ENCODE results near the gene BMERB1. TPM values are rescaled to one million over a fixed set of nuclear protein-coding genes. Genes with fewer than 3 reads are reported as not detected.

Gene BMERB1
- polyA plus RNA-seq, 1 donor = 11.1 TPM

GRCh38 chr16:15494236-15494635 lies 59.8 kb downstream of the BMERB1 start:
- Histone ChIP-seq H3K27ac (ENCODE audit: low read length) (no peak overlapping the region), H3K9me3 (ENCODE audit: control insufficient read depth, low read depth, low read length) (no peaks in the 10 kb centered on the region), H3K4me3 (ENCODE audit: low read length) (no peak overlapping the region), H3K36me3 (ENCODE audit: control insufficient read depth, insufficient read depth, low read length) (no peaks in the 10 kb centered on the region), H3K27me3 (ENCODE audit: control insufficient read depth, insufficient read depth, low read length) (peaks cover 2% of the 10 kb centered on the region), H3K4me1 (ENCODE audit: control insufficient read depth, insufficient read depth, low read length) (no peaks in the 10 kb centered on the region)
- no peak for DNase-seq
- WGBS (ENCODE audit: insufficient coverage, low lambda C conversion rate) = 80% methylated on average over 1 of the region's 4 CpGs

DNA sequence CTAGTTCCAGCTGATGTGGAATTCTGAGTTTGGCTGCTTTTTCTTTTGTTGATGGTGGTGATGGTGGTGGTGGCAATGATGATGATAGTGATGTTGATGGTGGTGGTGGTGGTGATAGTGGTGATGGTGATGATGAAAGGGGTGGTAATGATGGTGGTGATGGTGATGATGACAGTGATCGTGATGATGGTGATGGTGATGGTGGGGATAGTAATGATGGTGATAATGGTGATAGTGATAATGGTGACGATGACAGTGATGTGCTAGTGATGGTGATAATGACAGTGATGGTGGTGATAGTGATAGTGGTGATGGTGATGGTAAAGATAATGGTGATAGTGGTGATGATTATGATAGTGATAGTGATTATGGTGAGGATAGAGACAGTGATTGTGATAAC lies 61.5 kb downstream of the BMERB1 start:
- Histone ChIP-seq H3K4me3 (ENCODE audit: low read length) (no peak overlapping the region), H3K36me3 (ENCODE audit: control insufficient read depth, insufficient read depth, low read length) (no peaks in the 10 kb centered on the region), H3K9me3 (ENCODE audit: control insufficient read depth, low read depth, low read length) (no peaks in the 10 kb centered on the region), H3K27me3 (ENCODE audit: control insufficient read depth, insufficient read depth, low read length) (peaks cover 5% of the 10 kb centered on the region), H3K4me1 (ENCODE audit: control insufficient read depth, insufficient read depth, low read length) (no peaks in the 10 kb centered on the region), H3K27ac (ENCODE audit: low read length) (no peak overlapping the region)
- WGBS (ENCODE audit: insufficient coverage, low lambda C conversion rate) = 92% methylated on average over 2 of the region's 2 CpGs
- DNase-seq = no peak

DNA sequence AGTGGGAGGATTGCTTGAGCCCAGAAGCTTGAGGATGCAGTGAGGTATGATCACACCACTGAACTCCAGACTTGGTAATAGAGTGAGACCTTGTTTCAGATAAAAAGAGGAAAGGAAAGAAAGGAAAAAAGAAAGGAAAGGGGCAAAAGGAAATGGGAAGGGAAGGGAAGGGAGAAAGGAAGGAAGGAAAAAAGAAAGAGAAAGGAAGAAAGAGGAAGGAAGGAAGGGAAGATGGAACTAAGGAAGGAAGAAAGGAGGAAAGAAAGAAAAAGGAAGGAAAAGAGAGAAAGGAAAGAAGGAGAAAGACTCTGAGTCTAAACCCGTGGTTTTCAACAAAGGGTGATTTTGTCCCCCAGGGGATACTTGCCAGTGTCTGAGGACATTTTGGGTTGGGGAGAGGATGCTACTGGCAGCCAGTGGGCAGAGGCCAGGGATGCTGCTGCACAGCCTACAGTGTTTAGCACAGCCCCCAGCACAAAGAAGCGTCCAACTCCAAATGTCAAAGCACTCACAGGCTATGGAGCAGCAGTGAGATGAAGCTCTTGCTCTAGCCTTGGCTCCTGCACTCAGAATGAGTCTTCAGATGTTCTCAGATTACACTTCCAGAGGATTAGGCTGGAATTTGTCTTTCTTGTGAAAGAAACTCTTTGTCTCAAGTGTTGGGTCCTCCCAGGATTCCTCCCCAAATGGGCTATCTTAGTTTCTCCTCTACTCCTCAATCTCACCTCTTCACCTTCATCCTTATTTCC lies 64.2 kb downstream of the BMERB1 start:
- H3K4me3 ChIP-seq (ENCODE audit: low read length) = no peak overlapping the region
- DNase-seq = no peak
- no CpG with 5 or more reads among the region's 2 CpGs for WGBS (ENCODE audit: insufficient coverage, low lambda C conversion rate)
- H3K36me3 ChIP-seq (ENCODE audit: control insufficient read depth, insufficient read depth, low read length) = no peaks in the 10 kb centered on the region
- H3K27ac ChIP-seq (ENCODE audit: low read length) = no peak overlapping the region
- H3K4me1 ChIP-seq (ENCODE audit: control insufficient read depth, insufficient read depth, low read length) = no peaks in the 10 kb centered on the region
- H3K9me3 ChIP-seq (ENCODE audit: control insufficient read depth, low read depth, low read length) = no peaks in the 10 kb centered on the region
- H3K27me3 ChIP-seq (ENCODE audit: control insufficient read depth, insufficient read depth, low read length) = peaks cover 8% of the 10 kb centered on the region

DNA sequence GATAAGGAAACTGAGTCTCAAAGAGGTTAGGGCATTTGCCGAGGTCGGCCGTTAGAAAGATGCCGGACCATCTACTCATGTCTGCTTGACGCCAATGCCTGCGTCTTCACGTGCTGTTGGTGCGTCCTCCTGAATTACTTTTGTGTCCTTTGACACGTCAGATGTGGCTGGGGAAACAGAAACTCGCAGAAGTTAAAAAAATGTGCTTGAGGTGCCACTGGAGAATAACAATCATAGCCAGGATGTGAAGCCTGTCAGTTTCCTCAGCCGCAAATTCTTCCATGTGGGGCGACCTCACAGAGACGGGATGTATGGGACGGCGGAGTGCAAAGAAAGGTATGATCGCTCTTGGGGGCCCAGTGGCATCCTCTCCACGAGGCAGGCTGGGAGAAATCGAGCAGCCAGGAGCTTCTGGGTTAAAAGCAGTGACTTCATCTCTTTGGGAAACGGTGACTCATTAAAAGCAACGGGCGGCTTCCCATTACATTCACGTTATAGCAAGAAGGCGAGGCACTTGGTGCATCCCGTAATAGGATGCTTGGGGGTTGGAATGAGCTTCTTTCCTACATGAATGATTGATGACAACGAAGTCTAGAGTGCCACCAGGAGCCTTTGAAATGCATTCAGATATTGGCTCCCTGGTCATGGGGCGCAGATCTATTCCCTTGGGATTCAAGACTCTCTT lies 67.8 kb downstream of the BMERB1 start:
- no CpG with 5 or more reads among the region's 26 CpGs for WGBS (ENCODE audit: insufficient coverage, low lambda C conversion rate)
- Histone ChIP-seq H3K27ac (ENCODE audit: low read length) (no peak overlapping the region), H3K36me3 (ENCODE audit: control insufficient read depth, insufficient read depth, low read length) (no peaks in the 10 kb centered on the region), H3K4me3 (ENCODE audit: low read length) (no peak overlapping the region), H3K4me1 (ENCODE audit: control insufficient read depth, insufficient read depth, low read length) (no peaks in the 10 kb centered on the region), H3K27me3 (ENCODE audit: control insufficient read depth, insufficient read depth, low read length) (peaks cover 9% of the 10 kb centered on the region), H3K9me3 (ENCODE audit: control insufficient read depth, low read depth, low read length) (no peaks in the 10 kb centered on the region)
- no peak for DNase-seq

DNA sequence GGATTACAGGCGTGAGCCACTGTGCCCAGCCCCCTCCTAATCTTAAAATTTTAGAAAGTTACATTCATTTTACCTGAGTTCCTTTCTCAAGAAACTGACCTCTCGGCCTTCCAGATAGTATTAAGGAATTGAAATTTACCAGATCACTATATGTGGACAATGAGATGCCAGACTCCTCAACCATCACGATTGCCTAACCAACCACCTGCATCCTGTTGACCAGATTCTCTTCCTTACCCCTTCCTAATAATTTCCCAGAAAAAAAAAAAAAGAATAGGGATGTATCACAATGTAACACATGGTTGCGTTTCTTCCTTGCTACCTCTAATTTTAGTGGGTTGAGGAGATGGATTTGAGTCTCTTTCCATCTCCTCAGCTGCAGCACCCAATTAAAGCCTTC lies 72.1 kb downstream of the BMERB1 start:
- H3K36me3 ChIP-seq (ENCODE audit: control insufficient read depth, insufficient read depth, low read length) = no peaks in the 10 kb centered on the region
- no peaks in the 10 kb centered on the region for H3K4me1 ChIP-seq (ENCODE audit: control insufficient read depth, insufficient read depth, low read length)
- no CpG with 5 or more reads among the region's 4 CpGs for WGBS (ENCODE audit: insufficient coverage, low lambda C conversion rate)
- no peaks in the 10 kb centered on the region for H3K9me3 ChIP-seq (ENCODE audit: control insufficient read depth, low read depth, low read length)
- H3K27me3 ChIP-seq (ENCODE audit: control insufficient read depth, insufficient read depth, low read length) = peaks cover 10% of the 10 kb centered on the region
- no peak for DNase-seq
- no peak overlapping the region for H3K27ac ChIP-seq (ENCODE audit: low read length)
- H3K4me3 ChIP-seq (ENCODE audit: low read length) = no peak overlapping the region

- no peak for DNase-seq
- Histone ChIP-seq H3K36me3 (ENCODE audit: control insufficient read depth, insufficient read depth, low read length) (no peaks in the 10 kb centered on the region), H3K4me3 (ENCODE audit: low read length) (no peak overlapping the region), H3K9me3 (ENCODE audit: control insufficient read depth, low read depth, low read length) (no peaks in the 10 kb centered on the region), H3K4me1 (ENCODE audit: control insufficient read depth, insufficient read depth, low read length) (no peaks in the 10 kb centered on the region), H3K27ac (ENCODE audit: low read length) (no peak overlapping the region), H3K27me3 (ENCODE audit: control insufficient read depth, insufficient read depth, low read length) (peaks cover 7% of the 10 kb centered on the region)
- WGBS (ENCODE audit: insufficient coverage, low lambda C conversion rate) = 36% methylated on average over 2 of the region's 8 CpGs
Observed at GRCh38 chr16:15507301-15507958, 73.0 kb downstream of the BMERB1 start.

GRCh38 chr16:15507959-15508627 lies 73.7 kb downstream of the BMERB1 start:
- Histone ChIP-seq H3K4me3 (ENCODE audit: low read length) (no peak overlapping the region), H3K9me3 (ENCODE audit: control insufficient read depth, low read depth, low read length) (no peaks in the 10 kb centered on the region), H3K36me3 (ENCODE audit: control insufficient read depth, insufficient read depth, low read length) (no peaks in the 10 kb centered on the region), H3K4me1 (ENCODE audit: control insufficient read depth, insufficient read depth, low read length) (no peaks in the 10 kb centered on the region), H3K27ac (ENCODE audit: low read length) (no peak overlapping the region), H3K27me3 (ENCODE audit: control insufficient read depth, insufficient read depth, low read length) (peaks cover 7% of the 10 kb centered on the region)
- DNase-seq = no peak
- no CpG with 5 or more reads among the region's 8 CpGs for WGBS (ENCODE audit: insufficient coverage, low lambda C conversion rate)

DNA sequence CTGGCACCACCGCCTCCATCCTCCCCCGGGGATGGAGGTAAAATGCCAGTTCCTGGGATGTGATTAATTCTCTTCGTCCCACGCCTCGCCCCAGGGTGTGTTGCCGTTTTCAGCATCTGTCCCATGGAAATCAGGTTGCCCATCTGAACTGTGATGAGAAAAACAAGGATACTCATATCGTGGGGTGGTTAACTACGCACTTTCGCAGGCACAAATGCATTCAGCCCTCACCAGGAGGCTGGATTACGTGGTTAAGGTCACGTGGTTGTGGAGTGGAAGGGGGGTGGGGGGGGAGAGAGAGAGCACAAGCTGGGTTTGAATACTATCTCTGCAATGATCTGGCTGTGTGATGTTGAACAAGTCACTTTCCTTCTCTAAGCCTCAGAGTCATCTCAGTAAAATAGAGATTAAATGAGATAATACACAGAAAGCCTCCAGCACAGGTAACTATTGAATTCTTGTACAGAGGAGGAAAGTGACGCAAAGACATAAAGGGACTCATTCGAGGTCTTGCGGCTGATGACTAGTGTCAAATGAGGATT lies 74.7 kb downstream of the BMERB1 start:
- WGBS (ENCODE audit: insufficient coverage, low lambda C conversion rate) = 60% methylated on average over 1 of the region's 14 CpGs
- Histone ChIP-seq H3K4me1 (ENCODE audit: control insufficient read depth, insufficient read depth, low read length) (no peaks in the 10 kb centered on the region), H3K9me3 (ENCODE audit: control insufficient read depth, low read depth, low read length) (no peaks in the 10 kb centered on the region), H3K36me3 (ENCODE audit: control insufficient read depth, insufficient read depth, low read length) (no peaks in the 10 kb centered on the region), H3K27ac (ENCODE audit: low read length) (no peak overlapping the region), H3K4me3 (ENCODE audit: low read length) (no peak overlapping the region), H3K27me3 (ENCODE audit: control insufficient read depth, insufficient read depth, low read length) (peaks cover 7% of the 10 kb centered on the region)
- DNase-seq = no peak

GRCh38 chr16:15509593-15510535 lies 75.5 kb downstream of the BMERB1 start:
- Histone ChIP-seq H3K27me3 (ENCODE audit: control insufficient read depth, insufficient read depth, low read length) (peaks cover 7% of the 10 kb centered on the region), H3K9me3 (ENCODE audit: control insufficient read depth, low read depth, low read length) (no peaks in the 10 kb centered on the region), H3K27ac (ENCODE audit: low read length) (no peak overlapping the region), H3K4me1 (ENCODE audit: control insufficient read depth, insufficient read depth, low read length) (no peaks in the 10 kb centered on the region), H3K4me3 (ENCODE audit: low read length) (no peak overlapping the region), H3K36me3 (ENCODE audit: control insufficient read depth, insufficient read depth, low read length) (no peaks in the 10 kb centered on the region)
- DNase-seq = no peak
- 92% methylated on average over 4 of the region's 19 CpGs for WGBS (ENCODE audit: insufficient coverage, low lambda C conversion rate)
